ENCODE data around the gene LPIN2.

- TF ChIP-seq RAD21 (IDR thresholded peaks at IDR 0.05; ENCODE audit: low read length): no peak
- TF ChIP-seq, protein P1, sequence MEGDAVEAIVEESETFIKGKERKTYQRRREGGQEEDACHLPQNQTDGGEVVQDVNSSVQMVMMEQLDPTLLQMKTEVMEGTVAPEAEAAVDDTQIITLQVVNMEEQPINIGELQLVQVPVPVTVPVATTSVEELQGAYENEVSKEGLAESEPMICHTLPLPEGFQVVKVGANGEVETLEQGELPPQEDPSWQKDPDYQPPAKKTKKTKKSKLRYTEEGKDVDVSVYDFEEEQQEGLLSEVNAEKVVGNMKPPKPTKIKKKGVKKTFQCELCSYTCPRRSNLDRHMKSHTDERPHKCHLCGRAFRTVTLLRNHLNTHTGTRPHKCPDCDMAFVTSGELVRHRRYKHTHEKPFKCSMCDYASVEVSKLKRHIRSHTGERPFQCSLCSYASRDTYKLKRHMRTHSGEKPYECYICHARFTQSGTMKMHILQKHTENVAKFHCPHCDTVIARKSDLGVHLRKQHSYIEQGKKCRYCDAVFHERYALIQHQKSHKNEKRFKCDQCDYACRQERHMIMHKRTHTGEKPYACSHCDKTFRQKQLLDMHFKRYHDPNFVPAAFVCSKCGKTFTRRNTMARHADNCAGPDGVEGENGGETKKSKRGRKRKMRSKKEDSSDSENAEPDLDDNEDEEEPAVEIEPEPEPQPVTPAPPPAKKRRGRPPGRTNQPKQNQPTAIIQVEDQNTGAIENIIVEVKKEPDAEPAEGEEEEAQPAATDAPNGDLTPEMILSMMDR (conservative IDR thresholded peaks at IDR 0.05; ENCODE audit: low read depth, low read length): no peak
Measured at GRCh38 chr18:2992995-2993877, 19.7 kb downstream of the LPIN2 start.

Measured in IMR-90 (cell line).